GM12875 (cell line): ENCODE measurements around the gene DNASE1L1.

Experiments
- H3K4me3 ChIP-seq: one replicate; pipeline ENCODE4 v1.5.1; 2011; ENCODE audit warnings: low read depth, low read length, control low read depth
- TF ChIP-seq, protein P1 (sequence below): IDR thresholded peaks from 2 replicates; pipeline ENCODE4 v1.5.1; 2011; ENCODE audit warnings: low read depth, mild to moderate bottlenecking, control low read depth, inconsistent platforms, low read length, moderate library complexity, borderline replicate concordance; ENCODE audit not compliant: insufficient read depth

Gene DNASE1L1

GRCh38 chrX:154446430-154446829 is 37.4 kb upstream of the DNASE1L1 start:
- TF ChIP-seq, protein P1, sequence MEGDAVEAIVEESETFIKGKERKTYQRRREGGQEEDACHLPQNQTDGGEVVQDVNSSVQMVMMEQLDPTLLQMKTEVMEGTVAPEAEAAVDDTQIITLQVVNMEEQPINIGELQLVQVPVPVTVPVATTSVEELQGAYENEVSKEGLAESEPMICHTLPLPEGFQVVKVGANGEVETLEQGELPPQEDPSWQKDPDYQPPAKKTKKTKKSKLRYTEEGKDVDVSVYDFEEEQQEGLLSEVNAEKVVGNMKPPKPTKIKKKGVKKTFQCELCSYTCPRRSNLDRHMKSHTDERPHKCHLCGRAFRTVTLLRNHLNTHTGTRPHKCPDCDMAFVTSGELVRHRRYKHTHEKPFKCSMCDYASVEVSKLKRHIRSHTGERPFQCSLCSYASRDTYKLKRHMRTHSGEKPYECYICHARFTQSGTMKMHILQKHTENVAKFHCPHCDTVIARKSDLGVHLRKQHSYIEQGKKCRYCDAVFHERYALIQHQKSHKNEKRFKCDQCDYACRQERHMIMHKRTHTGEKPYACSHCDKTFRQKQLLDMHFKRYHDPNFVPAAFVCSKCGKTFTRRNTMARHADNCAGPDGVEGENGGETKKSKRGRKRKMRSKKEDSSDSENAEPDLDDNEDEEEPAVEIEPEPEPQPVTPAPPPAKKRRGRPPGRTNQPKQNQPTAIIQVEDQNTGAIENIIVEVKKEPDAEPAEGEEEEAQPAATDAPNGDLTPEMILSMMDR, result no peak
- no peak overlapping the region for H3K4me3 ChIP-seq

GRCh38 chrX:154445776-154446175 is 36.7 kb upstream of the DNASE1L1 start:
- TF ChIP-seq, protein P1, result no peak

DNA sequence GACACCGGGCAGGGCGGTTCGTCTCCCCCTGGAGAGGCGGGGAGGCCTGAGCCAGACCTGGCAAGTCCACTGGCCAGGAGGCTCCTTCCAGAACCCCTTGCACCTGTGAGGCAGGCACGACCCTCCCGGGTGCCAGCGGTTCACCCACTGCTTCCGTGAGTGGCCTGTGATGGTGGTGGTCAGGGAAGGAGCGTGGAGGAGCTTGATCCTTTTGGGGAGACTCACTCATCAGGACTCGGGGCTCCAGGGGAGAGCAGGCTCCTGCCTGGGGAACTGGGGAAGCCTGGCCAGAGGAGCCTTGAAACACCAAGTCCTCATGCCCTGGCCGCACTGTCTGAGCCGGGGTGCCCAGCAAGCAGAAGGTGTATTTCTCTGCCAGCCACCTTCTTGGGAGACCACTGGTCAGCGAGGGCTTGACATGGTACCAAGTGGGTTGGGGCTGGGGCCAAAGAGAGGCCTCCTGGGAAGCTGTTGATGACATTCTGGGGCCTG is 35.7 kb upstream of the DNASE1L1 start:
- TF ChIP-seq, protein P1, result no peak
- peak overlapping the region; percentile 73 for H3K4me3 ChIP-seq

More at GRCh38 chrX:154445776-154446175, 36.7 kb upstream of the DNASE1L1 start:
- H3K4me3 ChIP-seq, result no peak overlapping the region

DNA sequence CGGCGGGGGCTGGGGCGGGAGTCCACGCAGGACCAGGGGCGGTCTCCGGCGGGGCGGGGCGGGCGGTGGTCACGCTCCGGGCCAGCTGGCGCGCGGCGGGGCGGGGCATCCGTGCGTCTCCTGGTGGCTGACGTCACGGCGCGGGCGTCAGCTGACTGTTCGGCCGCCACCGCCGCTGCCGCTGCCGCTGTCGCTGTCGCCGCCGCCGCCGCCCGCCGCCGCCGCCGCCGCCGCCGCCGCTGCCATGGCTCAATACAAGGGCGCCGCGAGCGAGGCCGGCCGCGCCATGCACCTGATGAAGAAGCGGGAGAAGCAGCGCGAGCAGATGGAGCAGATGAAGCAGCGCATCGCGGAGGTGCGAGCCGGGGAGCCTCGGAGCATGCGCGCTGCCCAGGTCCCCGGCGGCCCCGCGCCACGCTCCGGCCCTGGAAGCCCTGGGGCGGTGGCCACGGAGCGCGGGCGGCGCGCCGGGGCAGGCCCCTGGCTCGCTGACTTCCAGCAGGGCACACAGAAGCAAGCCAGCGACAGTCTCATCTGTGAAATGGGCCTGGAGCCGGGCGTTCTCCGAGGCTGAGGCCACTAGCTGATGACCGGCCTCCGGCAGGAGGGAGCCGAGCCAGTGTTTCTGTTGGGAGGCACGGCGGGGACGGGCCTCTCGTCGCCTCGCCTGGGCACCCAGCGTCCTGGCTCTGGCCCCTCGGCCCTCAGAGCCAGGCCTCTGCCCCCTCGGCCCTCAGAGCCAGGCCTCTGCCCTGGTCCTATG is 35.1 kb upstream of the DNASE1L1 start, which contains the start of gene FAM50A:
TSS of gene FAM50A (plus strand) at position 150 of the 763 bp plus-strand sequence. CDS start at position 245, 95 bp downstream.
- TF ChIP-seq, protein P1, result no peak

GRCh38 chrX:154443479-154443910 is 34.4 kb upstream of the DNASE1L1 start:
- TF ChIP-seq, protein P1, result no peak
- peak overlapping the region; percentile 29 for H3K4me3 ChIP-seq

More for the DNA sequence above, 35.1 kb upstream of the DNASE1L1 start, which contains the start of gene FAM50A:
- peak within 1 kb of the TSS; percentile 73 for H3K4me3 ChIP-seq

GRCh38 chrX:154441984-154442707 is 33.1 kb upstream of the DNASE1L1 start:
- H3K4me3 ChIP-seq, result no peak overlapping the region
- TF ChIP-seq, protein P1, result no peak
